ENCODE results near the gene DNAJC8. TPM values are rescaled to one million over a fixed set of nuclear protein-coding genes. Genes with fewer than 3 reads are reported as not detected.

The DNAJC8 gene
- polyA plus RNA-seq, 3 donors: 30.6 to 118 (median 113) TPM

- Mint-ChIP-seq H3K4me1 (peaks cover 13% of the 10 kb centered on the region), H3K27ac (no peak overlapping the region), H3K4me3 (no peak overlapping the region), H3K9me3 (no peaks in the 10 kb centered on the region), H3K36me3 (peaks cover 39 to 53% of the 10 kb centered on the region in 2 donors), H3K27me3 (ENCODE audit: low read depth in 3 of 3) (peaks cover 0 to 2% (median 0%) of the 10 kb centered on the region in 3 donors)
- no peak overlapping the region for H3K4me3 ChIP-seq (replicated peaks in 1 of 3; ENCODE audit: low read depth in 2 of 3, low read length in 3 of 3)
- H3K79me2 ChIP-seq (ENCODE audit: insufficient read depth, low read length): peaks cover 63% of the 10 kb centered on the region
- no peak overlapping the region for H2AFZ ChIP-seq (ENCODE audit: insufficient read depth, low read depth, low read length, poor library complexity, severe bottlenecking)
- no peak overlapping the region for H3K4me2 ChIP-seq (replicated peaks; ENCODE audit: extremely low read depth, low read length, poor library complexity, severe bottlenecking)
- intact Hi-C loops (cut with micrococcal nuclease): loop anchor here in 1 of 2 donors (10.0 kb wide), 1 partner anchor 385 kb away; no protein-coding TSS in a partner anchor
- no peaks in the 10 kb centered on the region for H4K20me1 ChIP-seq (ENCODE audit: insufficient read depth, low read length)
- TF ChIP-seq CTCF (IDR thresholded peaks at IDR 0.05): no peak
- DNase-seq: no peak
- H3K9ac ChIP-seq (ENCODE audit: insufficient read depth, low read length, poor library complexity, severe bottlenecking): no peak overlapping the region
- peaks cover 15 to 20% of the 10 kb centered on the region in 2 donors for H3K4me1 ChIP-seq (ENCODE audit: control insufficient read depth in 1 of 2, insufficient read depth in 2 of 2, low read length in 2 of 2)
- H3K36me3 ChIP-seq (replicated peaks in 1 of 2; ENCODE audit: control insufficient read depth in 1 of 2, insufficient read depth in 2 of 2, low read length in 2 of 2): peaks cover 44 to 56% of the 10 kb centered on the region in 2 donors
- WGBS (ENCODE audit: insufficient coverage): no CpG with 5 or more reads among the region's 2 CpGs
- no peaks in the 10 kb centered on the region for H3K9me3 ChIP-seq (replicated peaks in 1 of 2; ENCODE audit: control insufficient read depth in 1 of 2, insufficient read depth in 1 of 2, low read length in 2 of 2)
- H3K27me3 ChIP-seq (ENCODE audit: control insufficient read depth in 2 of 2, insufficient read depth in 2 of 2, low read length in 2 of 2): no peaks in the 10 kb centered on the region
- H3K27ac ChIP-seq (ENCODE audit: low read depth in 1 of 2, low read length in 2 of 2): no peak overlapping the region
These were observed 2.8 kb downstream of the DNAJC8 start for GRCh38 chr1:28229996-28230395.

GRCh38 chr1:28229089-28229488 is 3.7 kb downstream of the DNAJC8 start:
- Mint-ChIP-seq H3K4me3 (no peak overlapping the region), H3K27ac (no peak overlapping the region), H3K9me3 (no peaks in the 10 kb centered on the region), H3K4me1 (peaks cover 13% of the 10 kb centered on the region), H3K36me3 (peaks cover 45 to 63% of the 10 kb centered on the region in 2 donors), H3K27me3 (ENCODE audit: low read depth in 3 of 3) (peaks cover 0 to 2% (median 0%) of the 10 kb centered on the region in 3 donors)
- Histone ChIP-seq H3K4me3 (replicated peaks in 1 of 3; ENCODE audit: low read depth in 2 of 3, low read length in 3 of 3) (no peak overlapping the region), H3K79me2 (ENCODE audit: insufficient read depth, low read length) (peaks cover 69% of the 10 kb centered on the region), H3K4me2 (replicated peaks; ENCODE audit: extremely low read depth, low read length, poor library complexity, severe bottlenecking) (no peak overlapping the region), H3K27ac (ENCODE audit: low read depth in 1 of 2, low read length in 2 of 2) (no peak overlapping the region), H3K9me3 (replicated peaks in 1 of 2; ENCODE audit: control insufficient read depth in 1 of 2, insufficient read depth in 1 of 2, low read length in 2 of 2) (no peaks in the 10 kb centered on the region), H2AFZ (ENCODE audit: insufficient read depth, low read depth, low read length, poor library complexity, severe bottlenecking) (no peak overlapping the region), H3K9ac (ENCODE audit: insufficient read depth, low read length, poor library complexity, severe bottlenecking) (no peak overlapping the region), H3K4me1 (ENCODE audit: control insufficient read depth in 1 of 2, insufficient read depth in 2 of 2, low read length in 2 of 2) (peaks cover 14 to 20% of the 10 kb centered on the region in 2 donors), H4K20me1 (ENCODE audit: insufficient read depth, low read length) (no peaks in the 10 kb centered on the region), H3K27me3 (ENCODE audit: control insufficient read depth in 2 of 2, insufficient read depth in 2 of 2, low read length in 2 of 2) (no peaks in the 10 kb centered on the region), H3K36me3 (replicated peaks in 1 of 2; ENCODE audit: control insufficient read depth in 1 of 2, insufficient read depth in 2 of 2, low read length in 2 of 2) (peaks cover 52 to 65% of the 10 kb centered on the region in 2 donors)
- no peak for DNase-seq
- intact Hi-C loops (cut with micrococcal nuclease): loop anchor here in 1 of 2 donors (10.0 kb wide), 1 partner anchor 384 kb away; no protein-coding TSS in a partner anchor
- TF ChIP-seq CTCF (IDR thresholded peaks at IDR 0.05): no peak
